Caco-2 (cell line): ENCODE measurements around the gene COL19A1. TPM values are rescaled to one million over a fixed set of nuclear protein-coding genes. Genes with fewer than 3 reads are reported as not detected.

Experiments used
- BruUV-seq: library from RNA; stranded (reverse); fragments of 400-500 nt; replicated peaks from 2 replicates; lab custom pipeline; 2021; lab: Mats Ljungman, UMichigan
- CTCF ChIA-PET: fragments of 300-600 bp; sonication (Branson Sonifier 250); formaldehyde crosslinking; loops from one replicate; lab custom pipeline; 2022; ENCODE audit warnings: antibody characterized with exemption; lab: Charles Lee
- POLR2A ChIA-PET: fragments of 300-600 bp; sonication (Branson Sonifier 250); formaldehyde crosslinking; loops from one replicate; lab custom pipeline; 2022; ENCODE audit warnings: antibody characterized with exemption; lab: Charles Lee
- DNase-seq, 2 experiments: peaks; one replicate each; pipeline versions ENCODE4 v3.0.0 to v3.0.0-alpha.2; 2020 to 2022
- H3K27me3 ChIP-seq: replicated peaks from 2 replicates; pipeline ENCODE4 v1.6.0; 2011; ENCODE audit warnings: low read length; ENCODE audit not compliant: control insufficient read depth, insufficient read depth
- H3K36me3 ChIP-seq: 2 replicates; pipeline ENCODE4 v1.5.1; 2011; ENCODE audit warnings: low read length; ENCODE audit not compliant: control insufficient read depth, insufficient read depth
- H3K4me1 ChIP-seq: fragments of 250-450 bp; sonication (Bioruptor Pico); 2 replicates; pipeline ENCODE4 v1.5.1; 2020; ENCODE audit warnings: mild to moderate bottlenecking
- H3K4me3 ChIP-seq: 2 replicates; pipeline ENCODE4 v1.5.1; 2011; ENCODE audit warnings: low read depth, mild to moderate bottlenecking, control low read depth, low read length
- H3K9me3 ChIP-seq: fragments of 250-450 bp; sonication (Bioruptor Pico); 2 replicates; pipeline ENCODE4 v1.5.1; 2020; ENCODE audit warnings: mild to moderate bottlenecking, moderate library complexity
- H3K27ac Mint-ChIP-seq: one replicate; pipeline ENCODE4 v1.8.0; 2022; ENCODE audit warnings: mixed read lengths; ENCODE audit not compliant: unreplicated experiment
- H3K27me3 Mint-ChIP-seq: one replicate; pipeline ENCODE4 v1.8.0; 2022; ENCODE audit warnings: mixed read lengths; ENCODE audit not compliant: insufficient read depth, unreplicated experiment
- H3K36me3 Mint-ChIP-seq: one replicate; pipeline ENCODE4 v1.8.0; 2022; ENCODE audit warnings: mild to moderate bottlenecking, mixed read lengths; ENCODE audit not compliant: insufficient read depth, unreplicated experiment
- H3K4me1 Mint-ChIP-seq: one replicate; pipeline ENCODE4 v1.8.0; 2022; ENCODE audit warnings: low read depth, mixed read lengths; ENCODE audit not compliant: unreplicated experiment
- H3K4me3 Mint-ChIP-seq: one replicate; pipeline ENCODE4 v1.8.0; 2022; ENCODE audit warnings: mild to moderate bottlenecking, moderate library complexity, mixed read lengths; ENCODE audit not compliant: unreplicated experiment
- H3K9me3 Mint-ChIP-seq: one replicate; pipeline ENCODE4 v1.8.0; 2022; ENCODE audit warnings: mixed read lengths; ENCODE audit not compliant: unreplicated experiment
- CTCF ChIP-seq, 2 experiments: fragments of 200-600 bp in 1 of 2; IDR thresholded peaks; 1 replicate in 1 of 2; 2 replicates in 1 of 2; pipeline versions ENCODE4 v1.5.1 to v1.8.0; 2011 to 2022; ENCODE audit warnings: antibody characterized with exemption in 1 of 2, control low read depth in 1 of 2, inconsistent platforms in 1 of 2, low read depth in 1 of 2, low read length in 1 of 2, mild to moderate bottlenecking in 1 of 2, moderate library complexity in 1 of 2; ENCODE audit not compliant: insufficient read depth in 1 of 2, severe bottlenecking in 1 of 2, unreplicated experiment in 1 of 2
- intact Hi-C: fragments of 100-400 bp; cut with micrococcal nuclease; formaldehyde crosslinking; loops from one replicate; pipeline ENCODE4 v1.10.0; 2022; ENCODE audit not compliant: unreplicated experiment
- total RNA-seq: library from RNA; stranded (reverse); gene quantifications from 2 replicates; pipeline ENCODE4 v1.2.3, GENCODE V29; 2022

Gene COL19A1
- total RNA-seq, 1 experiment from 2014 or later = not detected

- H3K27ac Mint-ChIP-seq = no peak overlapping the region
- no peak for TF ChIP-seq CTCF (IDR thresholded peaks at IDR 0.05; ENCODE audit: insufficient read depth in 1 of 2, low read depth in 1 of 2, low read length in 1 of 2, severe bottlenecking in 1 of 2, unreplicated experiment in 1 of 2)
- H3K27me3 Mint-ChIP-seq = no peaks in the 10 kb centered on the region
- intact Hi-C loops = no loop called here
- no peaks in the 10 kb centered on the region for H3K4me1 ChIP-seq
- ChIA-PET POLR2A (no interaction called here), CTCF (no interaction called here)
- no peaks in the 10 kb centered on the region for H3K4me1 Mint-ChIP-seq
- no peaks in the 10 kb centered on the region for H3K36me3 ChIP-seq
- H3K4me3 Mint-ChIP-seq = no peak overlapping the region
- H3K36me3 Mint-ChIP-seq = no peaks in the 10 kb centered on the region
- H3K4me3 ChIP-seq = no peak overlapping the region
- no TSS peak for BruUV-seq
- H3K27me3 ChIP-seq = no peaks in the 10 kb centered on the region
- no peak for DNase-seq
- no peaks in the 10 kb centered on the region for H3K9me3 Mint-ChIP-seq
- no peaks in the 10 kb centered on the region for H3K9me3 ChIP-seq
Observed at GRCh38 chr6:69846770-69847491, 19.4 kb upstream of the COL19A1 start.

GRCh38 chr6:69847492-69847788, 18.9 kb upstream of the COL19A1 start:
- no peaks in the 10 kb centered on the region for H3K9me3 Mint-ChIP-seq
- Histone ChIP-seq H3K9me3 (no peaks in the 10 kb centered on the region), H3K36me3 (no peaks in the 10 kb centered on the region), H3K4me1 (no peaks in the 10 kb centered on the region), H3K27me3 (no peaks in the 10 kb centered on the region), H3K4me3 (no peak overlapping the region)
- intact Hi-C loops = no loop called here
- no peak for DNase-seq
- no peaks in the 10 kb centered on the region for H3K4me1 Mint-ChIP-seq
- no peak for TF ChIP-seq CTCF (IDR thresholded peaks at IDR 0.05; ENCODE audit: insufficient read depth in 1 of 2, low read depth in 1 of 2, low read length in 1 of 2, severe bottlenecking in 1 of 2, unreplicated experiment in 1 of 2)
- BruUV-seq = no TSS peak
- ChIA-PET CTCF (no interaction called here), POLR2A (no interaction called here)
- H3K36me3 Mint-ChIP-seq = no peaks in the 10 kb centered on the region
- H3K27me3 Mint-ChIP-seq = no peaks in the 10 kb centered on the region
- no peak overlapping the region for H3K27ac Mint-ChIP-seq
- H3K4me3 Mint-ChIP-seq = no peak overlapping the region

- H3K4me1 ChIP-seq = no peaks in the 10 kb centered on the region
- H3K4me1 Mint-ChIP-seq = no peaks in the 10 kb centered on the region
- BruUV-seq = no TSS peak
- intact Hi-C loops = no loop called here
- CTCF ChIA-PET = no interaction called here
- H3K27ac Mint-ChIP-seq = no peak overlapping the region
- no peak overlapping the region for H3K4me3 ChIP-seq
- H3K9me3 Mint-ChIP-seq = peaks cover 10% of the 10 kb centered on the region
- peaks cover 6% of the 10 kb centered on the region for H3K27me3 Mint-ChIP-seq
- H3K36me3 Mint-ChIP-seq = no peaks in the 10 kb centered on the region
- H3K27me3 ChIP-seq = no peaks in the 10 kb centered on the region
- H3K4me3 Mint-ChIP-seq = no peak overlapping the region
- POLR2A ChIA-PET = no interaction called here
- DNase-seq = no peak
- H3K36me3 ChIP-seq = no peaks in the 10 kb centered on the region
- no peaks in the 10 kb centered on the region for H3K9me3 ChIP-seq
- TF ChIP-seq CTCF (IDR thresholded peaks at IDR 0.05; ENCODE audit: insufficient read depth in 1 of 2, low read depth in 1 of 2, low read length in 1 of 2, severe bottlenecking in 1 of 2, unreplicated experiment in 1 of 2) = no peak
Observed at GRCh38 chr6:69848552-69848951, 17.8 kb upstream of the COL19A1 start.
